Effector memory CD4-positive, alpha-beta T cell (primary cell): ENCODE results near the gene CSTF3.
"Not testable (repeated sequence)": the region's sequence is repeated elsewhere in the genome, so short reads cannot be mapped to it uniquely, and the experiment has no call there.

Experiments used
- DNase-seq, 3 donors: peaks; one replicate each; pipeline ENCODE4 v3.0.0-alpha.2; 2020
- H3K27ac ChIP-seq: 2 replicates; pipeline ENCODE4 v1.7.0; 2013; ENCODE audit warnings: mild to moderate bottlenecking, low read length, moderate library complexity; ENCODE audit not compliant: insufficient read depth, poor library complexity, severe bottlenecking
- H3K27me3 ChIP-seq: replicated peaks from 2 replicates; pipeline ENCODE4 v1.7.0; 2013; ENCODE audit warnings: mild to moderate bottlenecking, low read length; ENCODE audit not compliant: insufficient read depth, control insufficient read depth, poor library complexity, severe bottlenecking
- H3K36me3 ChIP-seq: 2 replicates; pipeline ENCODE4 v1.7.0; 2013; ENCODE audit warnings: mild to moderate bottlenecking, low read length, moderate library complexity; ENCODE audit not compliant: control insufficient read depth, insufficient read depth
- H3K4me1 ChIP-seq: 2 replicates; pipeline ENCODE4 v1.7.0; 2013; ENCODE audit warnings: low read length, mild to moderate bottlenecking; ENCODE audit not compliant: control insufficient read depth, insufficient read depth, poor library complexity, severe bottlenecking
- H3K4me3 ChIP-seq: 2 replicates; pipeline ENCODE4 v1.7.0; 2013; ENCODE audit warnings: low read length, low read depth, mild to moderate bottlenecking; ENCODE audit not compliant: insufficient read depth, poor library complexity, severe bottlenecking
- H3K9me3 ChIP-seq: 2 replicates; pipeline ENCODE4 v1.7.0; 2013; ENCODE audit warnings: mild to moderate bottlenecking, low read length, moderate library complexity; ENCODE audit not compliant: control insufficient read depth

The CSTF3 gene

GRCh38 chr11:33063326-33063881, 97.9 kb downstream of the CSTF3 start:
- no peak for DNase-seq
- peaks cover 35% of the 10 kb centered on the region for H3K36me3 ChIP-seq
- H3K27ac ChIP-seq = no peak overlapping the region
- no peaks in the 10 kb centered on the region for H3K9me3 ChIP-seq
- no peaks in the 10 kb centered on the region for H3K4me1 ChIP-seq
- H3K4me3 ChIP-seq = no peak overlapping the region
- H3K27me3 ChIP-seq = no peaks in the 10 kb centered on the region

DNA sequence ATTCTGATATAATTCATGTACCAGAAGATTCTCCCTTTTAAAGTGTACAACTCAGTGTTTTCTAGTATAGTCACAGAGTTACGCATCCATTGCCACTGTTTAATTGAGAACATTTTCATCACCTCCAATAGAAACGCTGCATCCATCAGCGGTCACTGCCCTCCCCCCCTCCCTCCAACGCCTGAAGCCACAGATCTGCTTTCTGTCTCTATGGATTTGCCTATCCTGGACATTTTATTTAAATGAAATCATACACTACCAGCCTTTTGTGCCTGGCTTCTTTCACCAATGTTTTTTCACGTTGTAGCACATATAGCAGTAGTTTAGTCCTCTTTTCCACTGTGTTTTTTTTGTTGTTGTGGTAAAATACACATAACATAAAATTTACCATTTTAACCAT, 99.1 kb downstream of the CSTF3 start:
- peaks cover 36% of the 10 kb centered on the region for H3K36me3 ChIP-seq
- no peak overlapping the region for H3K4me3 ChIP-seq
- no peaks in the 10 kb centered on the region for H3K27me3 ChIP-seq
- H3K4me1 ChIP-seq = no peaks in the 10 kb centered on the region
- no peaks in the 10 kb centered on the region for H3K9me3 ChIP-seq
- H3K27ac ChIP-seq = no peak overlapping the region
- DNase-seq = no peak

- Histone ChIP-seq H3K36me3 (peaks cover 41% of the 10 kb centered on the region), H3K27me3 (no peaks in the 10 kb centered on the region), H3K4me1 (no peaks in the 10 kb centered on the region), H3K9me3 (no peaks in the 10 kb centered on the region), H3K27ac (no peak overlapping the region), H3K4me3 (no peak overlapping the region)
- no peak for DNase-seq
Measured at GRCh38 chr11:33060271-33060670, 101.0 kb downstream of the CSTF3 start.

- Histone ChIP-seq H3K36me3 (peaks cover 41% of the 10 kb centered on the region), H3K4me3 (no peak overlapping the region), H3K4me1 (no peaks in the 10 kb centered on the region), H3K27ac (no peak overlapping the region), H3K9me3 (no peaks in the 10 kb centered on the region), H3K27me3 (no peaks in the 10 kb centered on the region)
- DNase-seq = no peak
Measured at GRCh38 chr11:33059331-33060007, 101.8 kb downstream of the CSTF3 start.

- H3K27ac ChIP-seq = no peak overlapping the region
- no peak overlapping the region for H3K4me3 ChIP-seq
- DNase-seq = no peak
- H3K9me3 ChIP-seq = no peaks in the 10 kb centered on the region
- no peaks in the 10 kb centered on the region for H3K4me1 ChIP-seq
- H3K27me3 ChIP-seq = no peaks in the 10 kb centered on the region
- peaks cover 38% of the 10 kb centered on the region for H3K36me3 ChIP-seq
Measured at GRCh38 chr11:33057284-33057683, 104.0 kb downstream of the CSTF3 start.

DNA sequence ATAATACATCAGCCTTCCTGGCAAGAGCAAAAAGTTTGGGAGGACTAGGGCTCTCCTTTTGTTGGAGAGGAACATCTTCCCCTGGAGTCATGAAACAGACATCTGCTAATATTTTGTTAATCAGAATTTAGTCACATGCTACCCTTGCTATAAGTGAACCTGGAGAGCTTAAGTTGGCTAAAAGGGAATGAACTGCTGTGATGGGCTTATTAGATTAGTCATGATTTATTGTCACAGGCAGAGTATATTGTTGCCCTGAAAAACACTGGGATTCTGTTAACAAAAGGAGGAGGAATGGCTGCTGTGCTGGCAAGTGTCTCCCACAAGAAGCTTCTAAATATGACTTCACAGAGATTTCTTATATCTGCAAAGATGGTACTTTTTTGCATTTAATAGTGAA, 105.9 kb downstream of the CSTF3 start:
- Histone ChIP-seq H3K9me3 (no peaks in the 10 kb centered on the region), H3K27me3 (no peaks in the 10 kb centered on the region), H3K4me1 (no peaks in the 10 kb centered on the region), H3K27ac (no peak overlapping the region), H3K36me3 (peaks cover 34% of the 10 kb centered on the region), H3K4me3 (no peak overlapping the region)
- DNase-seq = no peak

DNA sequence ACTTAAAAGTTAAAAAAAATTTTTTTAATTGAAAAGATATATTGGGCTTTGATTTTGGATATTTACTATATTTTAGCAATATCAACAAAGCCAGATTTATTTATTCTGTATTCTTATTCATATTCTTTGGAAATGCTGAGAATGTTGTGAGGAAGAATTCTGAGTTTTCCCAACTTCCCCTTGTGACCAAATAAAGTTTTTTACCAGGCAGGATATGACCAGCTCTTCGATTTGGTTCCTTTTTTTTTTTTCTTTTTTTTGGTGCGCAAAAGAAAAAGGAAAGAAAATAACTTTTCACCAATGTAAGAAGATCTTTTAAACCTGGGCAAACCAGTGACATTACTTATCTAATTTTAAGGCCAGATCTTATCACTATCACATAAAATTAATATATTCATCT, 109.0 kb downstream of the CSTF3 start:
- Histone ChIP-seq H3K27ac (no peak overlapping the region), H3K9me3 (no peaks in the 10 kb centered on the region), H3K27me3 (no peaks in the 10 kb centered on the region), H3K36me3 (peaks cover 11% of the 10 kb centered on the region), H3K4me1 (no peaks in the 10 kb centered on the region), H3K4me3 (no peak overlapping the region)
- DNase-seq = no peak

DNA sequence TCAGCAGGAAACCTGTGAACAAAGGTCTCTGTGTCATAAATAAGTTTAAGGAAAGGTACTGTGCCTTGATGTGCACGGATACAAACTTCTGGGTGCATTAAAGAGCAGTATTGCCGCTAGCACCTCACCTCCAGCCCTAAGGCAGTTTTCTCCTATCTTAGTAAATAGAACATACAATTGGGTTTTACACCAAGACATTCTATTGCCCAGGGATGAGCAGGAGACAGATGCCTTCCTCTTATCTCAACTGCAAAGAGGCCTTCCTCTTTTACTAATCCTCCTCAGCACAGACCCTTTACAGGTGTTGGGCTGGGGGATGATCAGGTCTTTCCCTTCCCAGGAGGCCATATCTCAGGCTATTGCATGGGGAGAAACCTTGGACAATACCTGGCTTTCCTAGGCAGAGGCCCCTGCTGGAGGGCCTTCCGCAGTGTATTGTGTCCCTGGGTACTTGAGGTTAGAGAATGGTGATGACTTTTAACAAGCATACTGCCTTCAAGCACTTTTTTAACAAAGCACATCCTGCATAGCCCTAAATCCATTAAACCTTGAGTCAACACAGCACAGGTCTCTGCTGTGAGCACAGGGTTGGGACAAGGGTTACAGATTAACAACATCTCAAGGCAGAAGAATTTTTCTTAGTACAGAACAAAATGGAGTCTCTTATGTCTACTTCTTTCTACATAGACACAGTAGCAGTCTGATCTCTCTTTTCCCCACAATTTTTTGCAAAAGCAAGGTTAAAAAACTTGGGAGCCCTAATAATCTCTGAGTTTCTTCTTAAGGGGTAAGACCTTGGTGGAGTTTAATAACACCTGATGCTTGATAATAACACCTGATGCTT, 111.5 kb downstream of the CSTF3 start:
- H3K9me3 ChIP-seq, H3K36me3 ChIP-seq, DNase-seq, H3K4me1 ChIP-seq, H3K27ac ChIP-seq, H3K27me3 ChIP-seq, H3K4me3 ChIP-seq: not testable (repeated sequence)

GRCh38 chr11:33048701-33049100, 112.6 kb downstream of the CSTF3 start:
- H3K4me1 ChIP-seq, H3K36me3 ChIP-seq, H3K9me3 ChIP-seq, H3K4me3 ChIP-seq, H3K27me3 ChIP-seq, H3K27ac ChIP-seq, DNase-seq: not testable (repeated sequence)
